PC-9 (cell line): Measurements from ENCODE around the gene A4GALT.
"Not testable (repeated sequence)": the region's sequence is repeated elsewhere in the genome, so short reads cannot be mapped to it uniquely, and the experiment has no call there.

Experiments used
- CTCF ChIP-seq: fragments of 200-600 bp; sonication (generic); conservative IDR thresholded peaks from 2 replicates; pipeline ENCODE4 v1.6.1; 2017; ENCODE audit warnings: mixed run types, antibody characterized with exemption, mild to moderate bottlenecking, moderate library complexity
- EZH2 ChIP-seq: fragments of 200-600 bp; sonication (generic); IDR thresholded peaks from 2 replicates; pipeline ENCODE4 v1.8.0; 2017; ENCODE audit warnings: antibody characterized with exemption, low read depth

GRCh38 chr22:42755553-42755952 is 34.9 kb upstream of the A4GALT start:
- TF ChIP-seq CTCF, EZH2: not testable (repeated sequence)
